Ishikawa (cell line): Measurements from ENCODE around the gene NAT10.

Source experiments
- CEBPB ChIP-seq: IDR thresholded peaks from 2 replicates; pipeline ENCODE4 v1.6.1; 2012
- CREB1 ChIP-seq: IDR thresholded peaks from 2 replicates; pipeline ENCODE4 v1.6.1; 2012; ENCODE audit warnings: low read depth
- EGR1 ChIP-seq: IDR thresholded peaks from 2 replicates; pipeline ENCODE4 v1.6.1; 2012
- EP300 ChIP-seq: IDR thresholded peaks from 2 replicates; pipeline ENCODE4 v1.6.1; 2012; ENCODE audit warnings: borderline replicate concordance
- FOXM1 ChIP-seq: IDR thresholded peaks from 2 replicates; pipeline ENCODE4 v1.6.1; 2012; ENCODE audit warnings: low read depth, borderline replicate concordance
- NFIC ChIP-seq: IDR thresholded peaks from 2 replicates; pipeline ENCODE4 v1.6.1; 2012
- RAD21 ChIP-seq: IDR thresholded peaks from 2 replicates; pipeline ENCODE4 v1.6.1; 2012; ENCODE audit warnings: low read depth
- TAF1 ChIP-seq: IDR thresholded peaks from 2 replicates; pipeline ENCODE4 v1.6.1; 2012; ENCODE audit warnings: low read depth, mild to moderate bottlenecking
- TCF12 ChIP-seq: IDR thresholded peaks from 2 replicates; pipeline ENCODE4 v1.6.1; 2012; ENCODE audit warnings: low read depth
- TEAD4 ChIP-seq: IDR thresholded peaks from 2 replicates; pipeline ENCODE4 v1.6.1; 2012
- YY1 ChIP-seq: IDR thresholded peaks from 2 replicates; pipeline ENCODE4 v1.6.1; 2012; ENCODE audit warnings: low read depth
- ZBTB7A ChIP-seq: IDR thresholded peaks from 2 replicates; pipeline ENCODE4 v1.6.1; 2012; ENCODE audit warnings: low read depth
- TF ChIP-seq, protein P1 (sequence below): IDR thresholded peaks from 2 replicates; pipeline ENCODE4 v1.6.1; 2012
- TF ChIP-seq, protein P2 (sequence below): IDR thresholded peaks from 2 replicates; pipeline ENCODE4 v1.6.1; 2012; ENCODE audit warnings: low read depth, mild to moderate bottlenecking
- TF ChIP-seq, protein P3 (sequence below): IDR thresholded peaks from 2 replicates; pipeline ENCODE4 v1.6.1; 2012

The NAT10 gene

DNA sequence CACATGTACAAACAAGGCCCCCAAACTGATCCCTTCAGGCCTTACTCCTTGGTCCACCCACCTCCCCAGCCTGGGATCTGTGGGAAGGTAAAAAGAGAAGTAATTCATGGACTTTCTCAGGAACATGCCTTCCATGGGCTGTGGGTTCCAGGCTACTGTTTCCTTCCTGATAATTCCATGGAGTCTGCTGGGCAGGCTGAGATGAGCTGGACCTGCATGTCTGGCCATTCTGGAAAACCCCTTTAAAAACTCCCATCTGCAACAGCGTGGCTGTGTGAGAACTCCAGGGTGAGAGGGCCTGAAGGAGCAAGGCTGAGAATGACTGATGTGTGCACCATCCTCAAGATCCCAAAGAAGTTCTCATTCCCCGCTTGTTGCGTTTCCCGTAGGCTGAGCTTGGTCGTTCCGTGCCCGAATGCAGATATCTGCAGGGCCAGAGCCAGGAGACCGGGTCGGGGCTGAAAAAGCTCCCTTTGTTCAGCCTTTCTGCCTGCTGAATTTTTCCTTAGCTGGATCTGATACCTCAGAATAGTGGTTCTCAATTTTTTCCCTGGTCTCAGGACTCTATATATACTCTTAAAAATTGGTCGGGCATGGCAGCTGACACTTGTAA lies 72.9 kb downstream of the NAT10 start:
- TF ChIP-seq EP300 (no peak), TEAD4 (no peak), RAD21 (no peak), CEBPB (no peak), ZBTB7A (no peak), TCF12 (no peak), YY1 (no peak), NFIC (no peak), CREB1 (no peak), EGR1 (no peak), FOXM1 (no peak), TAF1 (no peak)
- TF ChIP-seq, protein P1, sequence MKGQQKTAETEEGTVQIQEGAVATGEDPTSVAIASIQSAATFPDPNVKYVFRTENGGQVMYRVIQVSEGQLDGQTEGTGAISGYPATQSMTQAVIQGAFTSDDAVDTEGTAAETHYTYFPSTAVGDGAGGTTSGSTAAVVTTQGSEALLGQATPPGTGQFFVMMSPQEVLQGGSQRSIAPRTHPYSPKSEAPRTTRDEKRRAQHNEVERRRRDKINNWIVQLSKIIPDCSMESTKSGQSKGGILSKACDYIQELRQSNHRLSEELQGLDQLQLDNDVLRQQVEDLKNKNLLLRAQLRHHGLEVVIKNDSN, result no peak
- TF ChIP-seq, protein P2, sequence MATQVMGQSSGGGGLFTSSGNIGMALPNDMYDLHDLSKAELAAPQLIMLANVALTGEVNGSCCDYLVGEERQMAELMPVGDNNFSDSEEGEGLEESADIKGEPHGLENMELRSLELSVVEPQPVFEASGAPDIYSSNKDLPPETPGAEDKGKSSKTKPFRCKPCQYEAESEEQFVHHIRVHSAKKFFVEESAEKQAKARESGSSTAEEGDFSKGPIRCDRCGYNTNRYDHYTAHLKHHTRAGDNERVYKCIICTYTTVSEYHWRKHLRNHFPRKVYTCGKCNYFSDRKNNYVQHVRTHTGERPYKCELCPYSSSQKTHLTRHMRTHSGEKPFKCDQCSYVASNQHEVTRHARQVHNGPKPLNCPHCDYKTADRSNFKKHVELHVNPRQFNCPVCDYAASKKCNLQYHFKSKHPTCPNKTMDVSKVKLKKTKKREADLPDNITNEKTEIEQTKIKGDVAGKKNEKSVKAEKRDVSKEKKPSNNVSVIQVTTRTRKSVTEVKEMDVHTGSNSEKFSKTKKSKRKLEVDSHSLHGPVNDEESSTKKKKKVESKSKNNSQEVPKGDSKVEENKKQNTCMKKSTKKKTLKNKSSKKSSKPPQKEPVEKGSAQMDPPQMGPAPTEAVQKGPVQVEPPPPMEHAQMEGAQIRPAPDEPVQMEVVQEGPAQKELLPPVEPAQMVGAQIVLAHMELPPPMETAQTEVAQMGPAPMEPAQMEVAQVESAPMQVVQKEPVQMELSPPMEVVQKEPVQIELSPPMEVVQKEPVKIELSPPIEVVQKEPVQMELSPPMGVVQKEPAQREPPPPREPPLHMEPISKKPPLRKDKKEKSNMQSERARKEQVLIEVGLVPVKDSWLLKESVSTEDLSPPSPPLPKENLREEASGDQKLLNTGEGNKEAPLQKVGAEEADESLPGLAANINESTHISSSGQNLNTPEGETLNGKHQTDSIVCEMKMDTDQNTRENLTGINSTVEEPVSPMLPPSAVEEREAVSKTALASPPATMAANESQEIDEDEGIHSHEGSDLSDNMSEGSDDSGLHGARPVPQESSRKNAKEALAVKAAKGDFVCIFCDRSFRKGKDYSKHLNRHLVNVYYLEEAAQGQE, result no peak
- TF ChIP-seq, protein P3, sequence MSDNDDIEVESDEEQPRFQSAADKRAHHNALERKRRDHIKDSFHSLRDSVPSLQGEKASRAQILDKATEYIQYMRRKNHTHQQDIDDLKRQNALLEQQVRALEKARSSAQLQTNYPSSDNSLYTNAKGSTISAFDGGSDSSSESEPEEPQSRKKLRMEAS, result no peak

DNA sequence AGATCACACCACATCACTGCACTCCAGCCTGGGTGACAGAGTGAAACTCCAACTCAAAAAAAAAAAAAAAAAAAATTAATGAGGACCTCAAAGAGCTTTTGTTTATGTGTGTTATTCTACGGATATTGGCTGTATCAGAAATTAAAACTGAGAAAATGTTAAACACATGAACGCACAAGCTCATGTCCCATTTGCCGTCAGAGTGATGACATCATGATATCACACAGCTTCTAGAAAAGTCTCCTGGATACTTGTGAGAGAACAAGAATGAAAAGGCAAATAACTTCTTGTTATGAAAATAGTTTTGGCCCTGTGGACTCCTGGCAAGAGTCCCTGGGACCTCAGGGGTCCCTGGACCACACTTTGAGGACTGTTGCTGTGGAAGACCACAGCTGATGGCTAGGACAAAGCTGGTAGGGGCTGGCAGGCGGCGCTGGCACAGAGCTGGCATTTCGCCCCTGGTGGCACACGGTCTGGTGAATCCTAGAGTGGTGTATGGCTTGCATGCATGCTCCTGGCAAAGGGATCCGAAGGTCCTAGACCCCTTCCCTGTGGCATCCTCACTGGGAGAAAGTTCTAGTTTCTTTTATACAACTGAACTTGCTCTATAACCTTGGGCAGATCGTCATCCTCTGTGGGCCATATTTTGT lies 73.7 kb downstream of the NAT10 start:
- TF ChIP-seq TAF1, result no peak
- TF ChIP-seq, protein P2, result no peak
- no peak for TF ChIP-seq CREB1
- TF ChIP-seq, protein P1, result no peak
- TF ChIP-seq, protein P3, result no peak
- TF ChIP-seq EP300, result no peak

DNA sequence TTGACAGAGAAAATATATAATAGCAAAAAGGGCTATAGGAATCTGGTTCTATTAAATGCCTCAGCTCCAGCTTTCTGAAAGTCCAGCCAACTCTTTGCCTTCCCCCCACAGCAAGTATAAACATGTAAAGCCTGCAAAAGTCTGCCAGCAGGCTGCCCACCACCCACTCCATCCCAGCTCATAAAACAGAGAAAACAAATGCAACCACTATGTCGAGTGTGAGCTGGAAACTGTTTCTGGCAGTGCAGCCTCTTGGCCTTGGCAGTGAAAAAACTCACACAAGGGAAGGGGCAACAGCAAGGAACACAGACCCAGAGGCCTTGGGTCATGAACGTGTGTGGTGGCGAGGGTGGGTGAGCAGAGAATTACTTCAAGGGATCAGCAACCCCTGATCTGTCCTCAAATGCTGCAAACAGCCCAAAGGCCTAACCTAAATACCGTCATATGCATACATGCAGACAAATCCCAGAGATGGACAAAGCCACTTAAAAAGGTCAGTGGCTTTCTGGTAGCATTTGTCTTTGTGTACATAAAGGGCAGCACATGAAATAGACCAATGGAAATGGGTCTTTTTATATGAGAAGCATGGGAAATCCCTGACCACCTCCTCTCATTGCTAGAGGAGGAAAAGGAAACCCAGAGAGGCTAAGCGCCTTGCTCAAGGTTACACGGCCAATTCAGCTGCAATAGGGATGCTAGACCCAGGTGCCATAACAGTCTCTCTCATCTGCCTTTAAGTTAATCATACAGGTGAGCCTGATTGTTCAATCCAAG lies 74.8 kb downstream of the NAT10 start:
- no peak for TF ChIP-seq TEAD4
- TF ChIP-seq FOXM1, result no peak
- TF ChIP-seq YY1, result no peak
- TF ChIP-seq, protein P2, result no peak
- TF ChIP-seq RAD21, result no peak
- no peak for TF ChIP-seq EGR1
- TF ChIP-seq, protein P1, result no peak
- TF ChIP-seq CEBPB, result no peak
- TF ChIP-seq ZBTB7A, result no peak
- TF ChIP-seq TCF12, result no peak
- TF ChIP-seq NFIC, result no peak
- TF ChIP-seq EP300, result no peak
- TF ChIP-seq TAF1, result no peak
- TF ChIP-seq, protein P3, result no peak
- no peak for TF ChIP-seq CREB1
